ENCODE data around the gene GULP1.

GULP1 gene

GRCh38 chr2:188492751-188493150 is 201.1 kb downstream of the GULP1 start:
- no peak for DNase-seq
- TF ChIP-seq POLR2A (IDR thresholded peaks at IDR 0.05; ENCODE audit: low read length): no peak
- TF ChIP-seq GATA1 (IDR thresholded peaks at IDR 0.05; ENCODE audit: low read depth, low read length): no peak

DNA sequence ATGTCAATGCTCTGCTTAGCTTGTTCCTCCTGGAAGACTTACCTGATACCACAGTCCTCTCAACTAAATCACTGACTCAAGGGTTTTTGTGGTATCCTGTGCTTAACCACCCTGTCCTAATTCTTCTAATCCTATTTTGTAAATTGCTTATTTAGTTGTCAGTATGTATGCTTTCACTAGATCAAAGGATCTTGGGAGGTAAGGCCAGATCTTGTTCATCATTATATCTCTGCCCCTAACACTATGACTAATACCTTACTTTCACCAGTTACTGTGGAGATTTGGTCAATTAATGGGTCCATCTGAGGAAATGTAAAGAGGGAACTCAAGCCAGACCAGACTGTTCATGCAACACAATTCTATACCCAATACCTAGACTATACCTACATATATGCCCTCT is 203.2 kb downstream of the GULP1 start:
- DNase-seq: no peak

DNA sequence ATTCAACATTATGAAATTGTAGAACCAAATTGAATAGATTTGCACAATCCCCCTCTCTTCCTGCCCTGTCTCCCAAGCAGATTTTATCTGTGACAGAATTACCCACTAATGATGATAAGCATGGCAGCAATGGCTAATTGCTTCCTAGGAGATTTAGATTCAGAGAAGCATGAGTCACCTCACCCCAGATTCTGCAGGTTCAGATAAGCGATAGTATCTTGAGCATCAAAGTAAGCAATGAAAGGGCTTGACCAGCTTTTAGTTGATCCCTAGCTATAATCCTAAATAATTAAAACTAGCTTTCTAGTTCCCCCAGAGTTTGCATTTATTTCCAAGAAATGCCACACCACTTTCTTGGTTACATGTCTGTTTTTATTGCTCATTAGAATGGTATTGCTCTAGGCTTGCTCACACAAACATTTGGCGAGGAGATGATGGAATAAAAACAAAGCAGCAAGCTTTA is 204.3 kb downstream of the GULP1 start:
- DNase-seq: no peak
- no peak for TF ChIP-seq GATA1 (IDR thresholded peaks at IDR 0.05; ENCODE audit: low read depth, low read length)
- TF ChIP-seq POLR2A (IDR thresholded peaks at IDR 0.05; ENCODE audit: low read length): no peak

More for the DNA sequence above, 203.2 kb downstream of the GULP1 start:
- TF ChIP-seq GATA1 (IDR thresholded peaks at IDR 0.05; ENCODE audit: low read depth, low read length) (no peak), POLR2A (IDR thresholded peaks at IDR 0.05; ENCODE audit: low read length) (no peak)

DNA sequence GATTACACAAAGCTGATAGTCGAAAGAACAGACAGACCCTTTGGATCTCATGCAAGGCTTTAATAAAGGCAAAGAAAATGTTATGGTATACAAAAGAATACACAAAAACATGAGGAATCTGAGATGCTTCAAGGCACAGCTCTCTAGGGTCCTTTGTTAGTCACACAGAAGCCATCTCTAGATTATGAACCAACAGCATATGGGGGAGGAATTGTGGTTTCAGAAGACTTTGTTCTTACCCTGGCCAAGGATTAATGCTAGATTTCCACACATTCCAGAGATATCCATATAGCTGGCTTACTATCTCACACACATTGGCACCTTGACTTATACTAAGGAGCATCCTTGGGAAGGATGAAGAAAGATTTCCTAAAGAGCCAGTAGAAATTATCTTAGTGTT is 206.1 kb downstream of the GULP1 start:
- no peak for DNase-seq

GRCh38 chr2:188503975-188504374 is 212.3 kb downstream of the GULP1 start:
- no peak for TF ChIP-seq POLR2A (IDR thresholded peaks at IDR 0.05; ENCODE audit: low read length)
- no peak for TF ChIP-seq GATA1 (IDR thresholded peaks at IDR 0.05; ENCODE audit: low read depth, low read length)
- no peak for DNase-seq

More for the DNA sequence above, 206.1 kb downstream of the GULP1 start:
- TF ChIP-seq POLR2A (IDR thresholded peaks at IDR 0.05; ENCODE audit: low read length) (no peak), GATA1 (IDR thresholded peaks at IDR 0.05; ENCODE audit: low read depth, low read length) (no peak)

- no peak for TF ChIP-seq GATA1 (IDR thresholded peaks at IDR 0.05; ENCODE audit: low read depth, low read length)
- no peak for DNase-seq
Observed at GRCh38 chr2:188506843-188507242, 215.2 kb downstream of the GULP1 start.

DNA sequence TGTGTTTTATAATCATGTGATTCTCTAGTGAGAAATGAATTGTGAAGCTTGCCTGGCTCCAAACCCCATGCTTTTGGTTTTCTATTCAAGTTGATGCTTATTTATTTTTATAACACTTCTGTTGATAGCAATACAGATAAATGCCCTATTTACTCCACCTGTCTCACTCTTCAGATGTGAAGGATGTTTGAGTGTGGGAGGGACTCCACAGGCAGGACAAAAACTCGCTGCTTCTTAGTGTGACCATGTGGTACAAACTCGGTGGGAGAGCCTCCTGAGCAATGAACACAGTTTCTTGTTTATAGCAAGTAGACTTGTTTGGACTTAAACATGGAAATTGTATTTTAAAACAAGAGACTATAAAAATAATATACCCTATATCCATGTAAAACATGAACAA is 219.7 kb downstream of the GULP1 start:
- TF ChIP-seq POLR2A (IDR thresholded peaks at IDR 0.05; ENCODE audit: low read length) (no peak), GATA1 (IDR thresholded peaks at IDR 0.05; ENCODE audit: low read depth, low read length) (no peak)
- no peak for DNase-seq

DNA sequence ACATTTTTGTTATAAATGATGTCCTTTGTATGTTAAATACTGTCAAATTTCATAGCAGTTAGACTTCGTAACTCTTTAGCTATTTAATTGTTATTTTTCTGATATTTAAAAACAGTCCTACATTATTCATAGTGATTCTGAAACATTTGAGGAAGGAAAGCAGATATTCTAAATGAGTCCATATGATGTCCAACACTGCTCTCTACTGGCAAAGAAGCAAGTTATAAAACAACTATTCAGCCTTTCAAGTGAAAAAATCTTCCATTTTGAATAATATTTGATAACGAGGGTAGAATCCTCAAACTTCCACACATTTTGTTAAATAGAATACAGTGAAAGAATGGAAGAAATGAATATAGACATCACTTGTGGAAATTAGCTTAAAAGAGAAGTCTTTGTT is 220.8 kb downstream of the GULP1 start:
- peak; percentile 12 to 32 for DNase-seq
- TF ChIP-seq POLR2A (IDR thresholded peaks at IDR 0.05; ENCODE audit: low read length) (no peak), GATA1 (IDR thresholded peaks at IDR 0.05; ENCODE audit: low read depth, low read length) (no peak)

DNA sequence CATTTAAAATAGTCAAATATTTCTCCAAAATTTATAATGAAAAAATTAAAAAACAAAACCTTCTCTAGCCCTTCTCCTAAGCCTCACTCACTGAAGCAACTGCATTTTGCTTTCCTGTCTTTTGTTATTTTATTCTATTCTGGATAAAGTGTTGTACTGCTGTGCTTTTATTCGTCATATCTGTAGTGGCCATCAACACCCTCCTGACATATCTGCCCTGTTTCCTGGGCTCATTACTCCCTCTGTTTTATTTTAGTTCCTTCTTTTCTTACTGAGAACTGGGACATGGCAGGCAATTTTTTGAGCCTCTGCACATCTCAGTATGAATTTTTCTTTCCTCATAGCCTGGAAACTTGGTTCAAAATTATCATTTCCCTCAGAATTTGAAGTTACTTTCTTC is 224.2 kb downstream of the GULP1 start:
- DNase-seq: no peak
- TF ChIP-seq POLR2A (IDR thresholded peaks at IDR 0.05; ENCODE audit: low read length): no peak
- no peak for TF ChIP-seq GATA1 (IDR thresholded peaks at IDR 0.05; ENCODE audit: low read depth, low read length)

- no peak for DNase-seq
- TF ChIP-seq GATA1 (IDR thresholded peaks at IDR 0.05; ENCODE audit: low read depth, low read length): no peak
- no peak for TF ChIP-seq POLR2A (IDR thresholded peaks at IDR 0.05; ENCODE audit: low read length)
Observed at GRCh38 chr2:188517549-188518215, 226.0 kb downstream of the GULP1 start.

DNA sequence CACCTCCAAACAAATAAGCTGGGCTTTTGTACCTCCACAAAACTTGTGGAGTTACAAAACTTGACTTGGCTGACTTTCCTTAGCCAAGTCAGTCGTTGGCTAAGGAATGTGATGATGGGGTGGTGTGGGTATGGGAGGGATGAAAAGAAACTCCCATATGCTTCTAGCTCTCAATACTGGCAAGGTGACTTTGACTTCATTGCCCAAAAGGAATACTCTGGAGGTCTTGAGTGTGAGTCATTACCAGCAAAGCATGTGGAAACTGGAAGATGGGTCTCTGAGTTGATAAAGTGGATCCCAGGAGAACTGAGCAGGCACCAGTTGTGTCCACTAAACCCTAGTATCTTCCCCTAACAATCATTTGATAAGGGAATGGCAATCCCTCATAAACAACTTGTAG is 226.7 kb downstream of the GULP1 start:
- DNase-seq: no peak
- no peak for TF ChIP-seq GATA1 (IDR thresholded peaks at IDR 0.05; ENCODE audit: low read depth, low read length)
- no peak for TF ChIP-seq POLR2A (IDR thresholded peaks at IDR 0.05; ENCODE audit: low read length)

DNA sequence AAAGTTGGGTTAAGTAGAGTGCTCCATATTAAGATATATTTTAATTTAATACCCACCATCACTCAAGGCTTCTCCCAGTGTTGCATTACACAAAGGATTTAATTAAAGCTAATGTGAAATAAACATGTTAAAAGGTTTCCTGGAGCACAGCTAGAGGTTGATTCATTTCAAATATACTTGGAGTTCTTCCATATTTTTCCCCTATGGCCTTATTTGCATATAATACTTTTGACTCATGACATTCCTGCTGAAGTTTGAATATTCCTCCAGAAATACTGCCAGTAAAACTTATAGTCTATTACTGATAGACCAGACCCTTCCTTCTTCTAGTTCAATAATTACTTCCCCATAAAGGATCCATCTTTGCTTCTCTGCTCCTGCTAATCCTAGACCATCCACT is 227.5 kb downstream of the GULP1 start:
- DNase-seq: no peak
- TF ChIP-seq POLR2A (IDR thresholded peaks at IDR 0.05; ENCODE audit: low read length) (no peak), GATA1 (IDR thresholded peaks at IDR 0.05; ENCODE audit: low read depth, low read length) (no peak)

GRCh38 chr2:188522517-188522916 is 230.8 kb downstream of the GULP1 start:
- DNase-seq: no peak
- TF ChIP-seq GATA1 (IDR thresholded peaks at IDR 0.05; ENCODE audit: low read depth, low read length) (no peak), POLR2A (IDR thresholded peaks at IDR 0.05; ENCODE audit: low read length) (no peak)

- TF ChIP-seq POLR2A (IDR thresholded peaks at IDR 0.05; ENCODE audit: low read length) (no peak), GATA1 (IDR thresholded peaks at IDR 0.05; ENCODE audit: low read depth, low read length) (no peak)
- DNase-seq: no peak
Observed at GRCh38 chr2:188523919-188524318, 232.2 kb downstream of the GULP1 start.

GRCh38 chr2:188524519-188525113 is 232.9 kb downstream of the GULP1 start:
- TF ChIP-seq GATA1 (IDR thresholded peaks at IDR 0.05; ENCODE audit: low read depth, low read length) (no peak), POLR2A (IDR thresholded peaks at IDR 0.05; ENCODE audit: low read length) (no peak)
- DNase-seq: peak; percentile 43 to 60

All from erythroblast (primary cell).